Heart left ventricle (tissue), 13 donors: ENCODE data around the gene ZNF148.

Source experiments
- CTCF ChIP-seq, 12 donors: fragments of 200-600 bp; sonication (generic) in 4 of 12; IDR thresholded peaks; one replicate each; pipeline versions ENCODE4 v1.5.0 to v1.8.0; 2018 to 2022; ENCODE audit warnings: antibody characterized with exemption in 12 of 12, mild to moderate bottlenecking in 5 of 12
- POLR2A ChIP-seq, 2 donors: fragments of 450-650 bp; IDR thresholded peaks; one replicate each; pipeline ENCODE4 v1.6.1; 2017; ENCODE audit warnings: antibody characterized with exemption in 2 of 2, mild to moderate bottlenecking in 2 of 2, moderate library complexity in 2 of 2
- donor health status: ischemic (EF 13 %, LVEDD 7.1; RV severe dilation, severe dysfunction).
- donor health status: DM: no; HTN: yes; CAD: no.
- donor health status: DM: no; HTN: no; CAD: no.
- donor health status: ischemic (EF 25% LVEDD 6.9; RV normal size, moderate dysfunction).
- donor health status: ischemic (EF 25% LVEDD 5.7; RV mildly dilated, moderate dysfunction).
- donor health status: ischemic (EF 35%, LVEDD 5.7; RV mildly dilated, moderate dysfunction).
- donor health status: nonischemic (EF 11% LVEDD 7.7; RV severe dilation, severe dysfunction).
- donor health status: DM: yes; HTN: yes; CAD: no.
- donor health status: PGD.
- donor health status: ischemic (EF 29% LVEDD 5.4; RV normal size, mild dysfunction).
- donor health status: nonischemic (EF 23%, LVEDD 6.1; RV moderate dilation, normal function).

GRCh38 chr3:125403789-125404188, 28.7 kb upstream of the ZNF148 start:
- TF ChIP-seq POLR2A (IDR thresholded peaks at IDR 0.05): no peak
- no peak for TF ChIP-seq CTCF (IDR thresholded peaks at IDR 0.05)
